NCI-H774 (cell line): Measurements from ENCODE around the gene KPNA6.
A peak's percentile ranks its signal among the peaks of the same experiment; 100 is the strongest.

Experiments used
- DNase-seq: peaks from one replicate; lab custom pipeline; 2025; lab: John Stamatoyannopoulos, UW

KPNA6 gene

GRCh38 chr1:32187850-32188249 lies 80.0 kb downstream of the KPNA6 start:
- DNase-seq = no peak

DNA sequence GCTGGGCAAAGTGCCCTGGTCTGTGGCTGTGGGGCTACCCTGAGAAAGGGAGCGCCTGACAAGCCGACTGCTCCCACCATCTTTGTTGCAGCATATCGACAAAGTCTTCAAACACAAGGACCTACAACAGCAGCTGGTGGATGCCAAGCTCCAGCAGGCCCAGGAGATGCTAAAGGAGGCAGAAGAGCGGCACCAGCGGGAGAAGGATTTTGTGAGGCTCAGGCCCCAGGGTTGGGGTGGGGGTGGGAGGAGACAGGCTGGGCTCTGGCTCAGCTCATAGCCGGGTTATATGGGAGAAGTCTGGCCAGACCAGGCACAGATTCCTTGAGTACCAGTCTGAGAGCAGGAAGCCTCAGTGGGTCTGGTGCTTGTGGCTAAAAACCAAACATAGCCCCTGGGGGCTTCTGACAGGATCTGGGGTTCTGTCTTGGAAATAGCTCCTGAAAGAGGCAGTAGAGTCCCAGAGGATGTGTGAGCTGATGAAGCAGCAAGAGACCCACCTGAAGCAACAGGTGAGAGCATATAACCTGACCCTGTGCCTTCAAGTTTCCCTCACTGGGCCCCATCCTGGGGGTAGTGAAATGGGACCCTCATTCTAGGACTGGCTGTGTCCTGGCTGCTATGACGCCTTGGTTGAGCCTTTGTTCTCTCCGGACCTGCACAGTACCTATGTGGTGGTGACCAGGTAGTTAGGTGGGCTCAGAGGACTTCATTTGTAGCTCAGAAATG lies 84.5 kb downstream of the KPNA6 start:
- no peak for DNase-seq

GRCh38 chr1:32194984-32195383 lies 87.1 kb downstream of the KPNA6 start:
- DNase-seq = no peak

DNA sequence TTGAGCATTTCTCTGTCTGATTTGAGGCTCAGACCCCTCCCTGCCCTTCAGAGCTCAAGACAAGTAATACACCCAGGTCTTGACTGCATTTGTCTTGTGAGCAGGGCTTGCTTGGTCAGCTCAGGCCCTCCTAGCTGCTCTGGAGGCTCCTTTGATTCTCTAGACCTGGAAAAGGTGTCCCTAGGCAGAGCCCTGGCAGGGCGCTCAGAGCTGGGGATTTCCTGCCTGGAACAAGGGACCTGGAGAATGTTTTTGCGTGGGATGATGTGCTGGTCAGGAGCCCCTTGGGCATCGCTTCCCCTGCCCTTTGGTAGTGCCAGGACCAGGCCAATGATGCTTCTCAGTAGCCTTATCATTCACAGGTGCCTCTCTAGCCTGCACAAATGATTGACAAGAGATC lies 87.7 kb downstream of the KPNA6 start:
- no peak for DNase-seq

DNA sequence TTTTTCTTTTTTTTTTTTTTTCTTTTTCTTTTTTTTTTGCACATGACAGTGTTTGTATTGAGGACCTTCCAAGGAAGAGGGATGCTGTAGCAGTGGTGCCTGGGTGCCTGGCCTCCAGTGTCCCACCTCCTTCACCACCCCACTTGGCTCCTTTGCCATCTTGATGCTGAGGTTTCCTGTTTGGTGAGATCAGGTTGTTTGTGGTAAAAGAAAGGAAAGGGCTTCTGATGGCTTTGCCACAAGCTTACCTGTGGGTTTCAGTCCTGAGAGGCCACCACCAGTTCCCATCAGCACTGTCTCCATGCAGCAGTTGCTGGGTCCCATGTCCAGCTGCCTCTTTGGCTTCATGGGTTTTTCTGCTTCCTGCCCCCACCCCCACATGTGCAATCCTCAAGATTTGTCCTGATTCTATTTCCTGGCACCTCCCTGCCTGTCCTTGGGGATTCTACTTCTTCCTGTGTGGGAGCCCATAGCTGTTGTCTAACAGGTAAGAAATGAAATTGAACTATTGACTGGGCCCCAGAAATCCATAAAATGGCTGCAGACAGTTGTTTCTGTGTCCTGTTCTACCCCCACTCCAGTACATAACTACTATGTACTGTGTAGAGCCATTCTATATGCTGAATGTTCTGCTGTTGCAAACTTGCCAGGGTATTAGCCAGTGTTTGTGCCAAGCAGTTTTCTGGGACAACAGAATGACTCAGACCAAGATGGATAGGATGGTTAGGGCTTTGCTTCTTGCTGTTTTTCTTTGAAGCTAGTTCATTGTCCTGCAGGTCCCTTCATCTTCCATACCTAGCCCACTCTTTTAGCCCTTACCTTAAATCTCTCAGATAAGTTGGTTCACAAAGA lies 88.3 kb downstream of the KPNA6 start:
- DNase-seq = no peak

DNA sequence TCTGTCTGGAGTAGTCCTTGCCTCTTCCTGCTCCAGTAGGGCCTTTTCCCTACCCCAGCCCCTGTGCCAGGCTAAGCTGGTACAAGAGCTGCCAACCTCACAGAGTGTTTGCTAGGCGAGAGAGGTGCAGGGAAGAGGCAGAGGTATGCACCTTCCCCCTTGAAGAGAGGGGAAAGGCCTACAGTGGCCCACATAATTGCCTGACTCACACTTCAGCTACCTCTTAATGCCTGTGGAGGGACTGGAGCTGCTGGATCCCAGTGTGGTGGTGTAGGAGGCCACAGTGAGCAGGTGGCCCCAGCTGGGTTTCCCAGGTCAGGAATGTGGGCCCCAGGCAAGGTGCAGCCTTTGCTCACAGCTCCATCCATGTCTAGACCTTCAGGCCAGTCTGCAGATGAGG lies 89.2 kb downstream of the KPNA6 start:
- DNase-seq = no peak

GRCh38 chr1:32197837-32198236 lies 90.0 kb downstream of the KPNA6 start:
- DNase-seq = no peak

- DNase-seq = no peak
Observed at GRCh38 chr1:32198237-32199042, 90.6 kb downstream of the KPNA6 start.

DNA sequence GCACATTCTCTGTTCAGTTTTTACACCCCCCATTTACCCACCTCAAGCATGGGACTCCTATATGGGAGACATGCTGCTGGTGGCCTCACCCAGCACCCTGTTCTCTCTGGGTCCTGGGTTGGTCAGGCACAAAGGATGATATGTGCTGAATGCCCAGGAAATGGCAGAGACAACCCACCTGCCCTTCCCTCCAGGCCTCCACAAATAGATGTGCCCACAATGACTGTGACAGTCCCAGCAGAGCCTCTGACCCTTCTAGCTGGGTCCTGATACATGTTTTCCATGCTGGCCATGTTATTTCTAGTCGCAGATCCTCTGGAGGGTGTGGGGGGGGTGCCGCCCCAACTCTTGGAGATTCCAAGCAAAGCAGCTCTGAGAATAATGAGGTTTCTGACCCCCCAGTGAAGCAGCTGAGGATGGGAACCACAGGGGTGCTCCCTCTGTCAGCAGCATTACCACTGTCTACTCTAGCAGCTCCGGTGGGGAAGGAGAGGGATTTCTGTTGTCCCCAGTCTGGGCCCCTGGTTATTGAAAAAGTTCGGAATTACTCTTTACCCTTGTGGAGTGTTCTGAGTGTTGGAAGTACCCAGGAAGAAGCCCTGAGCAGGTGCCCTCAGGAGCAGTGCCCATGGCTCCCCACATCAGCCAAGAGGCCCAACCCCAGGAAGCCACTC lies 91.3 kb downstream of the KPNA6 start:
- DNase-seq = no peak

GRCh38 chr1:32199717-32200072 lies 91.8 kb downstream of the KPNA6 start:
- peak; percentile 45 for DNase-seq

- DNase-seq = peak; percentile 71
Observed at GRCh38 chr1:32200226-32201010, 92.6 kb downstream of the KPNA6 start, which contains the start of gene CCDC28B. Gene CCDC28B (plus strand): TSS chr1:32200595. CDS start chr1:32201936, 1,341 bp downstream.

- DNase-seq = peak; percentile 28
Observed at GRCh38 chr1:32201011-32201855, 93.4 kb downstream of the KPNA6 start.

- DNase-seq = no peak
Observed at GRCh38 chr1:32204943-32205361, 97.1 kb downstream of the KPNA6 start.

DNA sequence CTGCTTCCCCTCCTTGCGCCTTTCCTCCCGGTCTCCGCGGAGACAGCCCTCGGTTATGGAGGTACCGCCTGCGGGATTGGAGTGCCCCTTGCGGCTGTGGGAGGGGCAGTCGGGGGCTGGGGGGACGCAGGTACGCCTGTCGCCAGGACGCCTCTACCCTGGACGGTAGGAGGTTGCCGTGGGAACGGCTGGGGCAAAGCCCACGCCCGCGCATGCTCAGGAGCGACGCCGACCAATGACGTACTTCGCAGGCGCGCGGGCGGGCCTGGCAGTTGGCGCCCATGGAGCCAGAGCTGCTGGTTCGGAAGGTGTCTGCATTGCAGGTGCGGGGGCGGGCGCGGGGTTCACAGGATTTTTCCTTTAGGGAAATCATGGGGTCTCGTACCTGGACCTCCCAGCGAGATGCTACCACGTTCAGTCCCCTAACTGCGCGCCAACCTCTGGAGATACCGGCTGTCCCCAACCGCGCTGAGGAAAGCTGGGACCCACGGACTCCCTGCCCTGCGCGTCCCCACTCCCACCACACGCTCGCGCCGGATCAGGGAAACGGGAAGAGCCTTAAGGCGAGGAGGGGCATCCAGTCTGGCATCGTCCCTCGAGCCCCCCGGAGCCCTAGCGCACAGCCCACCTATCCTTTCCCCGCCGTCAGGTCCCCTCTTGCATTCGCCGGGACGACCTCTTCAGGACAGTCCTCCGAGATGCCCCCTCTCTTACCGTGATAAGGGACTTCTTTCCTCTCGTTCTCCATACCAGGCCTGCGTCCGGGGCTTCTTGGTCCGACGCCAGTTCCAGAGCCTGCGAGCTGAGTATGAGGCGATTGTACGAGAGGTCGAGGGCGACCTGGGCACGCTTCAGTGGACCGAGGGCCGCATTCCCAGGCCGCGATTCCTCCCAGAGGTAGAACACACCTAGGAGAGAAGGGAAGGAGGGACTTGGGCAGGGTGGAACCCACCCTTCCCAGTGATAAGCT lies 97.8 kb downstream of the KPNA6 start, which contains the start of gene IQCC:
Gene IQCC (plus strand): TSS at position 271 of the 970 bp plus-strand sequence. CDS start 11 bp downstream, at position 282.
- DNase-seq = peak; percentile 99

DNA sequence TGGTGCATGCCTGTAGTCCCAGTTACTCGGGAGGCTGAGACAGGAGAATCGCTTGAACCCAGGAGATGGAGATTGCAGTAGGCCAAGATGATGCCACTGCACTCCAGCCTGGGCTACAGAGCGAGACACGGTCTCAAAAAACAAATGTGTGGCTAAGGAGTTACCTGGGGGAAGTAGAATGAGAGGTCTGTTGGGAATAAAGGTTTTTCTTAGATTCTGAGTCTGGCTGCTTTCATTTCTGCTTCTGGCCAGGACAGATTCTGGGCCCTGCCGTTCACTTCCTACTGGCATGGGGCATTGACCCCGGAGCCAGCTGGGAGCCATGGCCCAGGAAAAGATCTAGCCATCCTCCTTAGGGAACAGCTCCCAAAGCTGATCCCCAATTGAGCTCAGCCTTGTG lies 100.6 kb downstream of the KPNA6 start:
- no peak for DNase-seq

GRCh38 chr1:32208891-32209328 lies 101.1 kb downstream of the KPNA6 start, which contains the start of gene DCDC2B:
Gene DCDC2B (plus strand): TSS chr1:32209089. CDS start chr1:32209094, 5 bp downstream.
- peak; percentile 99 for DNase-seq

- peak; percentile 71 for DNase-seq
Observed at GRCh38 chr1:32215629-32216480, 108.0 kb downstream of the KPNA6 start.

DNA sequence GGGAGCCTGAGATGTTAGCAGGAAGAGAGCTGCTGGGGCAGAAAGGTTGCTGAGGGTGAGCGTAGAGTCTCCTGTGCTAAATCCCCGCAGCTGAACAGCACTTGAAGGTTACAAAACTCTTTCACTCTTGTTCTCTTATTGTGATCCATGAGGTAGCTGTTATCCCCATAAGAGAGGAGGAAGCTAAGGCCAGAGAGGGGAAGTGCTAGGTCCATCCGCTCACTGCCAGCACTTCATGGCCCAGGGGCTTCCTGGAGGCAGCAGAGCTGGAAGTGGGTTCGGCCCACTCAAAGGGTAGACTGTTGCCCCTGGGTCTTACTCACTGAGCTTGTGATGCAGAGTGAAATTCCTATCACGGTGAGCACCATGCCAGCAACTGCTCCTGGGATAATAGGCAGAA lies 108.7 kb downstream of the KPNA6 start:
- no peak for DNase-seq
